Measurements from ENCODE around the gene NOS1AP.

NOS1AP gene

DNA sequence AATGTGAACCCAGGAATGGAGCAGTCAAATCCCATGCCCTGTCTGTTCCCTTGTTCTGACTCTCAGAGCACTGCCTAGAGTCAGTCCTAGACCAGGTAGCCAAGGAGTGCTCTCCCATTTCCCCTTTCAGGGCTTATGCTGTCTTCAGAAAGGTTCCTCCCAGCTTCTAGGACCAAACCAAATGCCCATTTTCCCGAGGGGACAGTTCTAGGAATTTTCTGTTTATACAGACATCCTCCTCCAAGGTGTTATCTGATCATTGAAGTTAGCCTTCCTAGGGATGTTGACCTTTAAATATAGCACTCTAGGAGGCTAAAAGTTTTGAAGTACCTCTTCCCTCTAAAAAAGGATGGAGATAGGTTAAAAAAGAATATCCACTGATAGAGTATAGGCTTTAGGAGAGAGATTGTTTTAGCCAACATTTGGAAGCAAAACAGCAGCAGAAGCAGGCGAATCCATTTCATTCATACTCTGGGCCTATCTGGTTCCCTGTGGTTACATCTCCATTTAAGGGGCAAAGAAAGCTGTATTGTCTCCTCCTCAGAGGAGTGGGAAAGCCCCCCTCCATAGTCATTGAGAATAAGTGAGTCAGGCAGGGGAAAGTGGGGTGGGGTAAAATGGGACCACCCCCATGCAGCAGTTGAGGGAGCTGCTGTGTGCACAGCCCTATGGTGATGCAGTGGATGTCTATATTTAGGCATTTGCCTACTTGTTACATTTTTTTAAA lies 180.7 kb downstream of the NOS1AP start:
- DNase-seq, result no peak
- H3K36me3 ChIP-seq, result no peaks in the 10 kb centered on the region
- H3K27me3 ChIP-seq (ENCODE audit: insufficient read depth, low read depth, severe bottlenecking), result no peaks in the 10 kb centered on the region
- no peak overlapping the region for H3K4me3 ChIP-seq (ENCODE audit: low read depth, low read length)
- H3K9me3 ChIP-seq (ENCODE audit: severe bottlenecking), result peaks cover 3% of the 10 kb centered on the region
- TF ChIP-seq, protein P1, sequence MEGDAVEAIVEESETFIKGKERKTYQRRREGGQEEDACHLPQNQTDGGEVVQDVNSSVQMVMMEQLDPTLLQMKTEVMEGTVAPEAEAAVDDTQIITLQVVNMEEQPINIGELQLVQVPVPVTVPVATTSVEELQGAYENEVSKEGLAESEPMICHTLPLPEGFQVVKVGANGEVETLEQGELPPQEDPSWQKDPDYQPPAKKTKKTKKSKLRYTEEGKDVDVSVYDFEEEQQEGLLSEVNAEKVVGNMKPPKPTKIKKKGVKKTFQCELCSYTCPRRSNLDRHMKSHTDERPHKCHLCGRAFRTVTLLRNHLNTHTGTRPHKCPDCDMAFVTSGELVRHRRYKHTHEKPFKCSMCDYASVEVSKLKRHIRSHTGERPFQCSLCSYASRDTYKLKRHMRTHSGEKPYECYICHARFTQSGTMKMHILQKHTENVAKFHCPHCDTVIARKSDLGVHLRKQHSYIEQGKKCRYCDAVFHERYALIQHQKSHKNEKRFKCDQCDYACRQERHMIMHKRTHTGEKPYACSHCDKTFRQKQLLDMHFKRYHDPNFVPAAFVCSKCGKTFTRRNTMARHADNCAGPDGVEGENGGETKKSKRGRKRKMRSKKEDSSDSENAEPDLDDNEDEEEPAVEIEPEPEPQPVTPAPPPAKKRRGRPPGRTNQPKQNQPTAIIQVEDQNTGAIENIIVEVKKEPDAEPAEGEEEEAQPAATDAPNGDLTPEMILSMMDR (IDR thresholded peaks at IDR 0.05; ENCODE audit: low read depth, low read length), result no peak
- no peak overlapping the region for H3K27ac ChIP-seq

DNA sequence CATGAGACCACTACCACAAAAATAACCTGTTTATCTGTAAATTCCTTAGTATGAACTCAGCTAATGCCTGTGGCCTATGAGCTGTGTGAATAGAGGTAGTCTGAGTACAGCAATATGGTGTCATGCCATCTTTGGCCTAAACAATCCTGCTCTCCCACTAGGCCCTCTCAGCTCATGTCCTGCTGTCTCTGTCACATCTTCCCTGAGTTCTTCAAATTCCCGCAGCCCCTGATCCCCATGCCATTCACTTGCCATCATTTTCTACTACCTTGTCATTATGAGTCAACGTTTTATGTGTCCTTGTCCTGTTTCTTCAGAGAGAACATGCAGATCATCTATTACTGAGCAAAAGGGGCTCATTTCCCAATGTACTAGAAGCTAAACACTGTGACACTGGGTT lies 181.6 kb downstream of the NOS1AP start:
- H3K36me3 ChIP-seq, result no peaks in the 10 kb centered on the region
- H3K27me3 ChIP-seq (ENCODE audit: insufficient read depth, low read depth, severe bottlenecking), result no peaks in the 10 kb centered on the region
- no peak for DNase-seq
- TF ChIP-seq, protein P1 (IDR thresholded peaks at IDR 0.05; ENCODE audit: low read depth, low read length), result no peak
- peaks cover 3% of the 10 kb centered on the region for H3K9me3 ChIP-seq (ENCODE audit: severe bottlenecking)
- H3K4me3 ChIP-seq (ENCODE audit: low read depth, low read length), result no peak overlapping the region
- no peak overlapping the region for H3K27ac ChIP-seq

DNA sequence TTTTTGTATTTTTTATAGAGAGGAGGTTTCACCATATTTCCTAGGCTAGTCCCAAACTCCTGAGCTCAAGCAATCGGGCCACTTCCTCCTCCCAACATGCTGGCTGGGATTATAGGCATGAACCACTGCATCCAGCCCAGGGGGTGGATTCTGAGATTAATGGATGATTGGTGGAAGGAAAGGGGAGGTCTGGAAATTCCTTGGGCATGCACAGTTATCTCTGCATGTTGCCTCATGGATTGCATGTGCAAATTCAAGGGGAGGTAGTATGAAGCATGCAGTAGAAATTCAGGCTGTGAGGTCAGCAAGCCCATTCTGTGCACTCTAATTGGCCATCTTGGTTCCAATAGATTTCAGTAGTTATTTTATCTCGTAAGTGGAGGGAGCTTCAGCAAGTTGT lies 182.7 kb downstream of the NOS1AP start:
- no peaks in the 10 kb centered on the region for H3K36me3 ChIP-seq
- no peak overlapping the region for H3K27ac ChIP-seq
- no peak overlapping the region for H3K4me3 ChIP-seq (ENCODE audit: low read depth, low read length)
- no peak for DNase-seq
- TF ChIP-seq, protein P1 (IDR thresholded peaks at IDR 0.05; ENCODE audit: low read depth, low read length), result no peak
- peaks cover 3% of the 10 kb centered on the region for H3K9me3 ChIP-seq (ENCODE audit: severe bottlenecking)
- no peaks in the 10 kb centered on the region for H3K27me3 ChIP-seq (ENCODE audit: insufficient read depth, low read depth, severe bottlenecking)

DNA sequence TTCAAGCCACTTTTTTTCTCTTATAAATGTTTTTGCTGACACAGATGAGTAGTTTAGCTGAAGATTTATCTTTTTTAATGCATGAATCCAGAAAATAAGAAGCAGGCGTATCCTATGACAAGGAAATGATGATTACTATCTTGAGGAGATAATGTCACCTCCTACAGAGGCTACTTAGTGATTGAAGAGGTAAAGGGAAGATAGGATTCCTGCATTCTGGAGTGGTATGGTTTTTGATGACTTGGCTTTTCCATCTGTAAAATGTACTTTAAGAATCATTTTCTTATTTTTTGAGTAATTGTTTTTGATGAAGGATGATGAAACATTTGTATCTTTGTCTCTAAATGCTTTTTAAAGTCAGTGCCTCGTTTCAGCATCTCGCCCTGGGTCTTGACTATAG lies 184.3 kb downstream of the NOS1AP start:
- TF ChIP-seq, protein P1 (IDR thresholded peaks at IDR 0.05; ENCODE audit: low read depth, low read length), result no peak
- no peaks in the 10 kb centered on the region for H3K27me3 ChIP-seq (ENCODE audit: insufficient read depth, low read depth, severe bottlenecking)
- DNase-seq, result no peak
- no peaks in the 10 kb centered on the region for H3K36me3 ChIP-seq
- H3K9me3 ChIP-seq (ENCODE audit: severe bottlenecking), result no peaks in the 10 kb centered on the region
- no peak overlapping the region for H3K4me3 ChIP-seq (ENCODE audit: low read depth, low read length)
- peak overlapping the region; percentile 46; the same call in 1 of the 2 replicates for H3K27ac ChIP-seq

DNA sequence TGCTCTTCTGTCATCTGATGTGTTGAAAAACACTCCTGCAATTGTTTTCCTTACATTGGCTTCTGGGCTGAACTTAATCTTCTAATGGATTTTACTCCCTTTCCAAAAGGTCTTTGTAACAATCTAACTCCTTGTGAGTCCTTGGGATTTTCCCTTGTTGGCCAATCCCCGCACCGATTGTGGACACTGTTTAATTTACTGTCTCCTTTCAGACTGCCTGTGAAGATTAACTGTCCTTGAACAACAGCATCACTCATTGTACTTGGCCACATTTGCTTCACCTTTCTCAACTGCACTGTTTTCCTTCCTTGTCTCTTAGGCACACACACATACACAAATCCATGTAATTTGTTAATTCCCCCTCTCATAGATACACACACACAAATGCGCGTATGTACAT lies 186.8 kb downstream of the NOS1AP start:
- DNase-seq, result peak; percentile 90
- Histone ChIP-seq H3K27ac (peak overlapping the region; percentile 46), H3K36me3 (no peaks in the 10 kb centered on the region), H3K4me3 (ENCODE audit: low read depth, low read length) (no peak overlapping the region), H3K27me3 (ENCODE audit: insufficient read depth, low read depth, severe bottlenecking) (no peaks in the 10 kb centered on the region), H3K9me3 (ENCODE audit: severe bottlenecking) (no peaks in the 10 kb centered on the region)
- TF ChIP-seq, protein P1 (IDR thresholded peaks at IDR 0.05; ENCODE audit: low read depth, low read length), result no peak

DNA sequence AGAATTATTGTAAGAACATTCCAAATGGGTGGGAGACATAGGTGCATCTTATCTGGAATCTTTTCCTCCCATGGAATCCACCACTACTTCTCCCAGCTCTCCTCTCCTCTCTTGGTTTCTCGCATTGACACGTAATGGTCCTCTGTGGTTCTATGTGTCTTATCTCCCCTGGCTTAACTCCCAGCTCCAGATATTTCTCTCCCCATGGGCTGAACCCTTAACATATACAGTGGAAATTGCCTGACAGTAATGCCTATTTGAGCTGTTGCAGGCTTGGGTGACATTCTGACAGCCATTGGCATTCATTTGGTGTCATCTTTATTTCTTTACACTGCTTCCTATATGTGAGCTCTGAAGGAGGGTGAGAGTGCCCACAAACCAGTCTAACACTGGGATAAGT lies 188.9 kb downstream of the NOS1AP start:
- H3K9me3 ChIP-seq (ENCODE audit: severe bottlenecking), result no peaks in the 10 kb centered on the region
- no peak for DNase-seq
- no peaks in the 10 kb centered on the region for H3K36me3 ChIP-seq
- no peak overlapping the region for H3K27ac ChIP-seq
- TF ChIP-seq, protein P1 (IDR thresholded peaks at IDR 0.05; ENCODE audit: low read depth, low read length), result no peak
- no peaks in the 10 kb centered on the region for H3K27me3 ChIP-seq (ENCODE audit: insufficient read depth, low read depth, severe bottlenecking)
- H3K4me3 ChIP-seq (ENCODE audit: low read depth, low read length), result no peak overlapping the region
